Measurements from ENCODE around the gene HHAT.
"Not testable (repeated sequence)": the region's sequence is repeated elsewhere in the genome, so short reads cannot be mapped to it uniquely, and the experiment has no call there.

Gene HHAT

DNA sequence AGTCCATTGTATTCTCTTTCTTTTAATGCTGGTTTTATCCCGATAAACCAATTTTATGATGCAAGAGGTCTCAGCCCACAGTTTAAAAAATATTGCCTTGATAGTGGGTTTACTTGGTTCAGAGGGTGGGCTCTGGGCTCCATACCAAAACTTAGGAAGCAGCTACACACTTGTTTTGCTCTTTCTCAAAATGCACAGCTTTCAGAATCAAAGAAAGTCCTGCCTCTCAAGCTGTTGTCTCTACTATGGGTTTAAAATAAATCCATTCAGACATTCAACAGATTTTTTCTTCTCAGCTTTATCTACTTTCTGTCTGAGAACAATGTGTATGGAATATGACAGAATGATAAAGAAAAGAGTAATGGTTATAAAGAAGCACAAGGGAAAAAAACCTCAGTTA lies 14.8 kb upstream of the HHAT start:
- DNase-seq (ENCODE audit: low spot score) = no peak

DNA sequence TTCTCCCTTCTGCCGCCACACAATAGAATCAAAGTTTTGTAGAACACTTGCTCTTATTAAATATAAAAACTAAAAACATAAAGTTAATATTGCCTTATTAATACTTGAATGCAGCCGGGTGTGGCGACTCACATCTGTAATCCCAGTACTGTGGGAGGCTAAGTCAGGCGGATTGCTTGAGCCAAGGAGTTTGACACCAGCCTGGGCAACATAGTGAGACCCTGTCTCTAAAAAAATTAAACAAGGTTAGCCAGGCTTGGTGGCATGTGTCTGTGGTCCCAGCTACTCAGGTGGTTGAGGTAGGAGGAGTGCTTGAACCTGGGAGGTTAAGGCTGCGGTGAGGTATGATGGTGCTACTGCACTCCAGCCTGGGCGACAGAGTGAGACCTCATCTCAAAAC lies 13.2 kb upstream of the HHAT start:
- no peak for DNase-seq (ENCODE audit: low spot score)

DNA sequence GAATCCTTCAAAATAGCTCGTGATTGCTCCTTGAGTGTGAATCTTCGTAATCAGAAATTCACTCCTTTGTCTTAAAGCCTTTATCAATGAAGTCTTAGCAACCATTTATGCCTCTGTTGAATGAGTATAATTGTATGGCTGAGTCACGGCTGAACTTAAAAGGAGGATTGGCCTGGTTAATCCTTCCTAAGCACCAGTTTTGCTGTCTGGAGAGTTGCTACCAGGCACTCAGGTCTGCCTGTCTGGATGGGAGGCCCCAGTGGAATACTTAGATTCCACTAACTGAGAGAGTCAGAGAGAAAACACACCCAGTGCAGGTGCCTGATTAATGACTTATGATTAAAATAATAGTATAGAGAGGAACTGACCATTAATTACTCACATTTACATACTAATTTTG lies 7.6 kb upstream of the HHAT start:
- DNase-seq (ENCODE audit: low spot score) = no peak

DNA sequence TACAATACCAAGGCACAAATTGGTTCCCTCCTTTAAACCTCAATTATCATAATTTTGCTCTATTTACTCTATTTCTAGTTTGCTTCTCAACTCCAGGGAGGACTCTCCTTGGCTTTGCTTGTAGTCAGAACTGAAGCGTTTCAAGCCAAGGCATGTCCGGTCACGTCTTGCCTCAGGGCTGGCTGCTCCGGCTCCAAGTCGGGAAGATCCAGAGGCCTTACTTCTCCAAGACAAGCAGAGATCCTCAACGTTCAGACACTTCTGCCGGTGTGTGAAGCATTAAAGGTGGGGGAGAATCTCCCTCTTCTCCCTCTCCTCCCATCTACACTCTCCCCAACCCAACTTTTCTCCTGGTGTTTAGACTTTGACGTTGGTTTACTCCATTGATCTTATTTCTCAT lies 7.2 kb upstream of the HHAT start:
- DNase-seq (ENCODE audit: low spot score) = no peak

DNA sequence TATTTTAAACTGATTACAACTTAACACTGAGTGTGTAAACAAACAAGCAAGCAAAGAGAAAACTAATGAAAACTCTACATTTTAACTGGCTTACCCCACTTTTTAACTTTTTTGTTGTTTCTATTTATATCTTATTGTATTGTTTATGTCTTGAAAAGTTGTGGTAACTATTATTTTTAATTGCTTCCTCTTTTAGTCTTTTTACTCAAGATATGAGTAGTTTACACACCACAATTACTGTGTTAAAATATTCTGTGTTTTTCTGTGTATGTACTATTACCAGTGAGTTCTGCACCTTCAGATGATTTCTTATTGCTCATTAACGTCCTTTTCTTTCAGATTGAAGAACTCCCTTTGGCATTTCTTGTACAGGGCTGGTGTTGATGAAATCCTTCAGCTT lies 4.7 kb upstream of the HHAT start:
- DNase-seq (ENCODE audit: low spot score) = no peak

DNA sequence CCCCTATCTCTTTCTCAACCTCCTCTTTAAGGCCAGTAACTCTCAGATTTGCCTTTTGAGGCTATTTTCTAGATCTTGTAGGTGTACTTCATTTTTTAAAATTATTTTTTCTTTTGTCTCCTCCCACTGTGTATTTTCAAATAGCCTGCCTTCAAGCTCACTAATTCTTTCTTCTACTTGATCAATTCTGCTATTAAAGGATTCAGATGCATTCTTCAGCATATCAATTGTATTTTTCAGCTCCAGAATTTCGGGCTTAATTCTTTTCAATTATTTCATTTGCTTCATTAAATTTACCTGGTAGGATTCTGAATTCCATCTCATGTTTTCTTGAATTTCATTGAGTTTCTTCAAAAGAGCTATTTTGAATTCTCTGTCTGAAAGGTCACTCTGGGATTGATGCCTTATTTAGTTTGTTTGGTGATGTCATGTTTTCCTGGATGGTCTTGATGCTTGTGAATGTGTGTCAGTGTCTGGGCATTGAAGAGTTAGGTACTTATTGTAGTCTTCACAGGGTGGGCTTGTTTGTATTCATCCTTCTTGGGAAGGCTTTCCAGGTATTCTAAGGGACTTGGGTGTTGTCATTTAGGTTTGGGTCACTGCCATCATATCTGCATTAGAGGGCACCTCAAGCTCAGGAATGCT lies 3.6 kb upstream of the HHAT start:
- no peak for DNase-seq (ENCODE audit: low spot score)

DNA sequence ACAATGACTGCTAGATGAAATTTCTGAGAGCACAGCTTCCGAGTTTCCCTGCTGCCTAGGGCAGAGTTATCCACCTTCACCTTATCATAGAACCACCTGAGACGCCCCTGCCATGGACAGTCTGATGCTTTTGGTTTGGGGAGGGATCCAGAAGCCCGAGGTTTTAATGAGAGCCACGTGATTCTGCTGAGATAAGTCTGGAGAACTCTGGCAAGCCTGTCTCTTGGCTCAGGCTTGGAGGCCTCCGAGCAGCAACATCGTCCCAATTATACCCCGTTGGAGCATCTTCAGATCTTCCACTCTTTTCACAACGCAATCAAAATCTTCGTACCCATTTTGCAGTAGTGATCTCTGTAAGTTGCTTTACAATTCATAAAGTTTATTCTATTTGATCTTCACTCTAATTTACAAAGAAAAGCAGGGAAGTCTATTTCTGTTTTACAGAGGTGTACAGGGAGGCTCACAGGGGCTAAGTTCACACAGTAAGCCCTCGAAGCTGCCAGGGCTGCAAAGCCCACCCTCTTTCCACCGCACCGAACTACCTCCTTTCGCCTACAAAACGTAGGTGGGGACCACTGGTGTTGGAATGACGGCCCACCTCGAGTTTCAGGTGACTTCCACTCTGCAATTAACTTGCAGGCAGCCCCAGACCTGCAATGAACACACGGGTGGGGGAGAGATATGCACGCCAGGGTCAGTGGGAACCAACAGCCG lies 513 bp upstream of the HHAT start:
- no peak for DNase-seq (ENCODE audit: low spot score)

DNA sequence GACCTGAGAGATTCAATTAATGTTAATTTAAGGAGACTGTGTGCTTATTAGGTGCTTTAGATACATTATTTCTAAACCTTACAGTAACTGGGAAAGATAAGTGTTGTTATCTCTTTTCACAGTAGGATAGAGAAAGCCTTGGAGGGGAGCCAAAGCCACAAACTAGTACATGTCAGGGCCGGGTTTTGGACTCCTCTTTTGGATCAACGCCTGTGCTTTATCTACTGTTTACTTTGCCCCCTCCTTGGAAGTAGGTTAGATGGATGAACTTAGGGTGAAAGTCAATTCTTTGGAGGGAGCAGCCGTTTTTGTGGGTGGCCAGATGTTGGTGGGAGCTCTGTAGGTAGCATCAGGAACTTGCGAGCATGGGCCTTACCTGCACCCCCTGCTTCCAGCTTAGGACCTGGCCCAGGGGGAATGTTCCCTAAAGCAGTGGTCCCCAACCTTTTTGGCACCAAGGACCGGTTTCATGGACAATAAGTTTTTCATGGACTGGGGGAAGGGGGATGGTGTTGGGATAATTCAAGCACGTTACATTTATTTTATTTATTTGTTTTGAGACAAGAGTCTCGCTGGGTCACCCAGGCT lies 1.7 kb downstream of the HHAT start:
- no peak for DNase-seq (ENCODE audit: low spot score)

DNA sequence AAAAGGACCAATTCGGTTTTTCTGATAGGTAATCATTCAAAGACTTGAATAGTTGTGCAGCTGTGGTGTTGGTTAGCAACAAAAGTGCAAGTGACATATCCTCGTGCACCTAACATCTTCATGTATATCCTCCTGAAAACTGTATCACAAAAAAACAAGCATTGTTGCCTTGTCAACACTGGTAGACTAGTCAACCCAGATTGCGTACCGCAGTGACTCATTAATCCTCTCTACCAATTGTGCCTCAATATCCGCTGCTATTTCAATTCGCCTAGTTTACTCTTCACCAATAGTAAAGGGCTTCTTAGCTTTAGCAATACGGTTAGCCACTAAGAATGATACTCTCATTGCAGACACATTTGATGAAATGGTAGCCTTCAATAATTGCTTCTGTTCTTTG lies 3.5 kb downstream of the HHAT start:
- peak; percentile 77 for DNase-seq (ENCODE audit: low spot score)

DNA sequence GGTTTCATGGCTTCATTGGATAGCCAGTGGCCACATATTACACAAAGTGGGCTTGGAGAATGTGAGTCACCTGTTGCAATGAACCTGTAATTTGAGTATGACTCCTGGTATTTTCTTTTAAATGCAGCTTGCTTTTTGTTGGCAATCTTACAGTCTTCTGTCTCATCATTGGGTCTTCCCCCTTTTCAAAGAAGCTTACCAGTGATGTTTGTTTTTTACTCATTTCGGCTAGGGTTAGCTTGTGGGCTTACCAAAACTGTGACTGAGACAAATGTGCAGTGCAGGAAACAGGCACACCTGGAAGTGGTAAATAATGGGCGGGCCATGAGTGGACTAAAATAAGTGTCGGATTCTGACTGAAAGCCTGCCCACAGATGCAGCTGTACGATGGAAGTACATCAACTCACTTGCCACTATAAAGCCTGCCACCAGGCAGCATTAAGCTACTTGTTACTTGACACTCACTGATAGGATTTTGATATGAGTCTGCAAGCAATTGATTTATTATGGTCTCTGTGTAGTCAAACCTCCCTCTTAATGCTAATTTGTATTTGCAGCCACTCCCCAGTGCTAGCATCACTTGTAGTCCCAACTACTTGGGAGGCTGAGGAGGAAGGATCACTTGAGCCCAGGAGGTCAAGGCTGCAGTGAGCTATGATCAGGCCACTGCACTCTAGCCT lies 4.2 kb downstream of the HHAT start:
- DNase-seq (ENCODE audit: low spot score) = peak; percentile 81

DNA sequence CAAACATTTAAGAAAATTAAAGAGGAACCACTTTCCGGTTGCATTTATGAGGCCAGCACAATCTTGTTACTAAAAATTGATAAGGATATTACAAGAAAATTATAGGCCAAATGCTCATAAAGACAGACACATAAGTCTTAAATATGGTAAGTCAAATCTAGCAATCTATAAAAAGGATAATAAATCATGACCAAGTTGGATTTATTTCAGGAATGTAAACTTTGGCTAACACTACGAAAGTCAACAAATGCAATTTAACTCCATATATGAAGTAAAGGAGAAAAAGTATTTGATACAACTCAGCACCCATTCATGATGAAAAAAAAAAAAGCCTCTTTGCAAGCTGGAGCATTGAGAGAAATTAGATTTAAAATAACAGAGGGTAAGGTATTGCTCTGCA lies 6.3 kb downstream of the HHAT start:
- no peak for DNase-seq (ENCODE audit: low spot score)

DNA sequence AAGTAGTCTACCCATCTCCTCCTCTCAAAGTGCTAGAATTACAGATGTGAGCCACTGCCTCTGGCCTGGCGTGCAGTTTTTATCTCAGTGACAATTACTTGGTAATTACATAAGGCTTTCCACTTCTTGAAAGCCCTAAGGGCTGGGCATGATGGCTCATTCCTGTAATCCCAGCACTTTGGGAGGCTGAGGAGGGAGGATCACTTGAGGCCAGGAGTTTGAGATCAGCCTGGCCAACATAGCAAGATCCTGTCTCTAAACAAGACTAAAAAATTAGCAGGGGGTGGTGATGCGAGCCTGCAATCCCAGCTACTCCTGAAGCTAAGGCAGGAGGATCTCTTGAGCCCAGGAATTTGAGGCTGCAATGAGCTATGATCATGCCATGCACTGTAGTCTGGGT lies 7.7 kb downstream of the HHAT start:
- no peak for DNase-seq (ENCODE audit: low spot score)

DNA sequence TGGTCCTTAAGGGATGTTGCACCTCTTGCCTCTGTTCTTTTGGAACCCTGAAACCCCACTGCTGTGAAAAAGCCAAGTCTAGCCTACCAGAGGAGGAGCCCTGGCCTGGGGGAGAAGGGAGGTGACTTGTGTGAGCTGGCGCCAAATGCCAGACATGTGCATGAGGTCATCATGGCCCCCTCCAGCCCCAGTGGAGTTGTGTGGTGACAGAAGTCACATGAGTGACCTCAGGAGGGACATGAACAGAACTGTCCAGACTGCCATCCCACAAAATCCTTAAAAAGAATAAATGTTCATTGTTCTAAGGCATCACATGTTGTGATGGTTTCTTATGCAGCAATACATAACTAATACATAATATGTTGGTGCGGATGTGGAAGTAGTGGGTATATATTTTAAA lies 10.8 kb downstream of the HHAT start:
- DNase-seq (ENCODE audit: low spot score) = no peak

DNA sequence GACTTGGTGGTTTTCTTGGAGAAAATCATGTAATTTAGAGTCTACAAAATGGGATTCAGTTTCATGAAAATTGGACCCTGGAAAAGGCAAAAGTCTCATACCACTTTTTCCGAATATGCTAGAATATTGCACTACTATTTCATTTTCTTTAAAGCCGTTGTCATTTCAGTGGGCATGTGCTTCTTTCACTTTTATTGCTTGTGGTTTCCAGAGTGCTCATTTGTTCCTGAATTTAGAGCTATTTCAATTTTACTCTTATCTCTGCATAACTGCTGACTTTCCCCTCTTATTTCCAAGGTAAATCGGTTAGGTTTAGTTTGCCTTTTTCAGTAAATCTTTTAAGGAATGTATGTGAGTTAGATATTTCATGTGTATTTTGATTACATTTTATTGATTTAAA lies 11.6 kb downstream of the HHAT start:
- DNase-seq (ENCODE audit: low spot score) = no peak

DNA sequence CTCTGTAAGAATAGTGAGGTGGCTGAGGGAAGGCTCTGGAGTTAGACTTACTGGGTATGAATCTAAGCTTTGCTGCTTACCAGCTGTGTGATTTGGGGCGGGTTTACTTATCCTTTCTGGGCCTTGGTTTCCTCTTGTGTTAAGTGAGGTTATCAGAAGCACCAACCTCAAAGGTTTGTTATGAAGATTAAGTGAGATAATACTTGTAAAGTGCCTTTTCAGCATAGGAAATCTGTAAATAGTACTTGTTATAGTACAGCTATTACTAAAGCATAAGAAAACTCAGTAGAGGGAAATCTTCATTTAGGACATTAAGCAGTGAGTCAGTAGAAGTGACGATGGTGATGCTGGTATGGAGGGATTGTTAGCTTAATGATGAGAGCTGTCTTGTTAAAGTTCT lies 12.1 kb downstream of the HHAT start:
- peak; percentile 48 for DNase-seq (ENCODE audit: low spot score)

DNA sequence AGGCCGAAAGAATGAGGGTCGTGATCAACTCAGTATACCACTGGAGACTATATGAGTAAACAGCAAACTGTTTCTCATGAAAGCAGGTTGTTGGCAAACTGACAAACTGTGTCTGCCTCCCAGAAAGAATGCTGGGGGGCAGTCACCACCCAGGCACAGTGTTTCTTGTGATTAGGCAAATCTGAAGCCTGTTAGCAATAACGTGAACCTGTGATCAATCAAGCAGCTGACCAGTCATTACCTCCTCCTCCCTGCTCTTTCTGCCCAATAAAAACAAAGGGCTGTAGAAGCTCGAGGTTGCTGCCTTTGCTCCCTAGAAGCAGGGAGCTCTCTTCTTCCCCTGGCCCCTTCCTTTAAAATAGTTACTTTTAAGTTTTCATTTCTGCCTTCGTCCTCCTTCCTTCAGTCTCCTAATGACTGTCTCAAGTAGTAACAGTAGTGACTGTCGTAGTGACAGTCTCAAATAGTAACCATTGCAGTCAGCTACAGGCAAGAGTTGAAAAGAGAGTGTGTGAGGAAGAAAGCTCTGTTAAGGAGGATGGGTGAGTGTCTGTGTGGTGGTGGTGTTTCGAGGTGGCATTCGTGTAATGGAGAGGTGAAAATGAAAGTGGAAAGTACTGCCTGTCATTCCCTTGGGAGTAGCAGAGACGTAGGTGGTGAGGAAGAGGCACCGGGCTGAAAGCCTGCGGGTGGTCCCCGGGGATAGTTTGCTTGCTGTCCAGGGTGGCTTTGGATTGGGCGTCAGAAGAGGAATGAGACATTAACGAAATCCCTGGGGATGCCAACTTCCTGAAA lies 14.5 kb downstream of the HHAT start:
- DNase-seq (ENCODE audit: low spot score) = no peak

DNA sequence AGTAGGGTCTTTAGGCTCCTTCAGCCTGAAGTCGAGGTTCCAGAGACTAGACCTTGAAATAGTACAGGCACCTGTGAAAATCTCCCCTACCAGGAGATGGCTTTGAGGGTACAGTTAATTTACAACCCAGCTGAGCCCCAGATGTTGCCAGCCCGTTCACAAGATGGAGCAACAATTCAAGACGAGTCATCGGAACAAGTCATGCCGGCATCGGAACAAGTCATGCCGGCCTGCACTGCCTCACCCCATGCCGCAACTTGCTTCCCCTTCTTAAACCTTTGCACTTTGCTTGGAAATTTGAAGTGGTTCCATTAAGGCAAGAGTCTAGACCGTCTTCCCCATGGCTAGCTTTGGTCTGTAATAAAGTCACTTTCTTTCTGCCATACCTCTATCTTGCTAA lies 16.0 kb downstream of the HHAT start:
- no peak for DNase-seq (ENCODE audit: low spot score)

DNA sequence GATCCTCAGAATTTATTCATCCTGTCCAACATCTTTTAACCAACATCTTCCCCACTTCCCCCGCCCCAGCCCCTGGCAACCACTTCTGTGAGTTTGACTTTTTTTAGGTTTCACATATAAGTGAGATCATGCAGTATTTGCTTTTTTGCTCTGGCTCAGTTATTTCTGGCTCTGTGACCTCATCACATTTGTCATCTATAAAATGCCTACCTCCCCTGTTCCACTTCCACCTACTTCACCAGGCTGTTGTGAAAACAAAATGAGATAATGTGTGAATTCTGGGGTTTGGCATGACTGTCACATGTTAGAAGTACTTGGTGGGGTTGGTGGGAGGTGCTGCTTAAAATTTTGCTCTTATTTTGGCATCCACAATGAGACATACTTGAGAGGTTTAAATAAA lies 18.4 kb downstream of the HHAT start:
- peak; percentile 15 for DNase-seq (ENCODE audit: low spot score)

DNA sequence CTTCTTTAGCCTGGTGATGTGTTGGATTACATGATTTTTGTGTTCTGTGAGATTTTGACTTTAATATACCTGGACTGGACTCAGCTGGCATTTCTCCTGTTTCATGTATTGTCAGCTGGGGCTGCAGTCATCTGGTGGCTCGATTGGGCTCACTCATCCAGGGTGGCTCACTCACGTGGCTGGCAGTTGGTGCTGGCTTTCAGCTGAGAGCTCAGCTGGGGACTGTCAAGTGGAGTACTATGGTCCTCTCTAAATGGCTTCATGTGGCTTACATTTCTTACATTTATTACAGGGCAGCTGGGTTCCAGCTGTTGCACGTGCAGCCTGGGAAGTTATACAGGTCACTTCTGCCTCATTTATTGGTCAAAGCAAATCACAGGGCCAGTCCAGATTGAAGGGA lies 22.8 kb downstream of the HHAT start:
- DNase-seq (ENCODE audit: low spot score) = no peak

DNA sequence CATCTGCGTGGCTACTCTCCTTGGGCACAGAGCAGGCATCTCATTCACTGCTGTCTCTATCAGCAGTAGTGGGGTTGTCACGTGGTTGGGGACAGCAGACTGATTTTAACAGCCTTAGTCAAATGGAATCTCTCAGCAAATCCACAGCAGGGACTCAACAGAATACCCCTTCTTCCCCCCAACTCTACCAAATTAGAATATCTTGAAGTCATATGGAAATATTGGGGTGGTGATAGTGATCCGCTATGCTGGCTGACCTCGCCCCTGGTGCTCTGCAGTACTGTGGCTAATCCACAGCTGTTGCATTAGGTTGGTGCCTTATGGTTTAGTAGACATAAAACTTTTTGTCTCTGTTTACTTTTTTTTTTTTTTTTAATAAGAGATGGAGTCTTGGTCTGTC lies 23.9 kb downstream of the HHAT start:
- DNase-seq (ENCODE audit: low spot score) = no peak

DNA sequence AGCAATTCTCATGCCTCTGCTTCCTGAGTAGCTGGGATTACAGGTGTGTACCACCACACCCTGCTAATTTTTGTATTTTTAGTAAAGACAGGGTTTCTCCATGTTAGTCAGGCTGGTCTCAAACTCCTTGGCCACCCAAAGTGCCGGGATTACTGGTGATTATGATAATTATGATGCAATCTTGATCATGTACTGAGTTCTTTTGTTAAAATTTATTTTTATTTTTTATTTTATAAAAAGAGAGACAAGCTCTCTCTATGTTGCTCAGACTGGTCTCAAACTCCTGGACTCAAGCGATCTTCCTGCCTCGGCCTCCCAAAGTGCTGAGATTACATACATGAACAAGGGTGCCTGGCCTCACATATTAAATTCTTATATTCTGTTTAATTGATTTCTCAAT lies 25.6 kb downstream of the HHAT start:
- not testable (repeated sequence) for DNase-seq (ENCODE audit: low spot score)

DNA sequence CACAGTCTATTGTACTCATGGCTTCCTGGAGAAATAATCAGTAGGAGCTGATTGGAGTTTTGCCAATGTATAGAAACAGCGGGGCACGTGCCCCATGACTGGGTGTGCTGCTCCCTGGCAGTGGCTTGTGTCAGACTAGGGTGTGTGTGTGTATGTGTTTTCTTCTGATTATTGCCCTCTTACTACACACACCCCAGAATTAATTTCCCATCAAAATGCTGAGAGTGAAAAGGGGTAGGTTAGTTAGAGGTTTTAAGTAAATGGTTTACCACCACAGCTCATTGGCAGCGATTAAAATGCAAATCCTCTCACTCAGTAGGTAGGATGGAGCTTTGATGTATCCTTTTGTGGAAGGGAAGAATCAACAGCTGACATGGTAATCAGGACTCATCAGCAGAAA lies 29.9 kb downstream of the HHAT start:
- no peak for DNase-seq (ENCODE audit: low spot score)

All from CD4-positive, alpha-beta T cell treated with Interleukin-15 for 4 hours (primary cell).